IgD-negative memory B cell (primary cell): Measurements from ENCODE around the gene PAPSS1. TPM values are rescaled to one million over a fixed set of nuclear protein-coding genes. Genes with fewer than 3 reads are reported as not detected.
"Not testable (repeated sequence)": the region's sequence is repeated elsewhere in the genome, so short reads cannot be mapped to it uniquely, and the experiment has no call there.

Experiments
- H3K27ac Mint-ChIP-seq, 3 donors: one replicate each; pipeline ENCODE4 v1.8.0; 2020 to 2022; ENCODE audit warnings: mild to moderate bottlenecking in 3 of 3, mixed read lengths in 3 of 3, moderate library complexity in 1 of 3
- H3K27me3 Mint-ChIP-seq: one replicate; pipeline ENCODE4 v1.8.0; 2021; ENCODE audit warnings: mixed read lengths
- H3K36me3 Mint-ChIP-seq: one replicate; pipeline ENCODE4 v1.8.0; 2020; ENCODE audit warnings: mild to moderate bottlenecking, mixed read lengths
- H3K4me1 Mint-ChIP-seq, 3 donors: one replicate each; pipeline ENCODE4 v1.8.0; 2020 to 2022; ENCODE audit warnings: mixed read lengths in 3 of 3, mild to moderate bottlenecking in 1 of 3
- H3K4me3 Mint-ChIP-seq, 4 donors: one replicate each; pipeline ENCODE4 v1.8.0; 2020 to 2022; ENCODE audit warnings: mild to moderate bottlenecking in 4 of 4, mixed read lengths in 4 of 4, moderate library complexity in 3 of 4
- H3K9me3 Mint-ChIP-seq, 3 donors: one replicate each; pipeline ENCODE4 v1.8.0; 2020 to 2021; ENCODE audit warnings: mixed read lengths in 3 of 3, mild to moderate bottlenecking in 1 of 3
- polyA plus RNA-seq: library from polyadenylated mRNA; unstranded; fragments of 300-500 nt; fragmentation: Illumina TruSeq; gene quantifications from one replicate; pipeline ENCODE4 v1.2.3, GENCODE V29; 2021

The PAPSS1 gene
- polyA plus RNA-seq, 1 donor from 2014 or later: 52.4 TPM

DNA sequence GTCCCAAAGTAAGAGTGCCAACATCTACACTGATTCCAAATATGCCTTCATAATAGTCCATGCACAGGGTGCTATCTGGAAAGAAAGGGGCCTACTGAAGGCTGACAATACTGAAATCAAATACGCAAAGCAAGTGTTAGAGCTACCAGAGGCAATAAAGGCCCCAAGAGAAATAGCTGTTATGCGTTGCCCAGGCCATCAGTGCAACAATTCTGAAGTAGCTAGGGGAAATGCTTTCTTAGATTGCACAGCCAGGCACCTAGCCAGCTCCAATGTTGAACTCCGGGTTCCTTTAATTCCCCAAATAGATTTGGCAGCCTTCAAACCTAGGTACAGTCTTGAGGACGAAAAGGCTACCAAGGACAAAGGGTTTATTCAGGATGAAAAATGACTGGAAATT is 17.4 kb upstream of the PAPSS1 start:
- peaks cover 0 to 3% (median 0%) of the 10 kb centered on the region in 3 donors for H3K4me1 Mint-ChIP-seq
- H3K4me3 Mint-ChIP-seq: no peak overlapping the region
- peaks cover 3% of the 10 kb centered on the region for H3K27me3 Mint-ChIP-seq
- no peaks in the 10 kb centered on the region for H3K9me3 Mint-ChIP-seq
- no peak overlapping the region for H3K27ac Mint-ChIP-seq
- peaks cover 1% of the 10 kb centered on the region for H3K36me3 Mint-ChIP-seq

DNA sequence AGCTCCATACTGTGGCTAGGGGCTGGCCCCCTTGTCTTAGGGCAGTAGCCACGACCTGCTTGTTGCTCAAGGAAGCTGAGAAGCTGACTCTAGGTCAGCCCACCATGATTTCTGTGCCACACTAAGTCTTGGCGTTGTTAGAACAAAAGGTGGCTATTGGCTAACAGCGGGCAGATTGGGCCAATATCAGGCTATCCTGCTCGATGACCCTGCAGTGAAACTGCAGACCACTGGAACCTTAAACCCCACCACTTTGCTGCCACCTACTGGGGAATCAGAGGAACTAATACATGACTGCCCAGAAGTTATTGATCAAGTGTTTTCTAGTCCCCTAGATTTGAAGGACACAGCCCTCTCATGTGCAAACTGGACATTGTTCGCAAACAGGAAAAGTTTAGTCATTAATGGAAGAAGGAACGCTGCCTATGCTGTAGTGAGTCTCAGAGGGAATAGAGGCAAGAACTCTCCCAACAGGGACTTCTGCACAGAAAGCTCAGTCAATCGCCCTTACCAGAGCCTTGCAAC is 17.0 kb upstream of the PAPSS1 start:
- Mint-ChIP-seq H3K36me3 (peaks cover 4% of the 10 kb centered on the region), H3K9me3 (no peaks in the 10 kb centered on the region), H3K4me3 (no peak overlapping the region), H3K27ac (no peak overlapping the region), H3K27me3 (peaks cover 3% of the 10 kb centered on the region), H3K4me1 (peaks cover 0 to 3% (median 0%) of the 10 kb centered on the region in 3 donors)

DNA sequence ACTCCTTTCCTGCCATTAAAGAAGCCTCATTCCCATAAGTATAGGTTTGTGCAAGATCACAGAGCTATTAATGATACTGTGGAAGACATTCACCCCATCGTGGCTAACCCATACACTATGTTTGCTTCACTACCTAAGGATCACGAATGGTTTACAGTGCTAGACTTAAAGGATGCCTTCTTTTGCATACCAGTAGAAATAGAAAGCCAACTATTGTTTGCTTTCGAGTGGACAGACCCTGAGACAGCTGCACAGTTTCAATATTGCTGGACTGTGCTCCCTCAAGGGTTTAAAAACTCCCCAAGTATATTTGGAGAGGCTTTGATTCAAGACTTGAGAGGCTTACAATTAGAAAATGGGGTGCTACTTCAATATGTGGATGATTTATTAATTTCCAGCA is 16.0 kb upstream of the PAPSS1 start:
- no peak overlapping the region for H3K27ac Mint-ChIP-seq
- H3K4me1 Mint-ChIP-seq: peaks cover 0 to 3% (median 0%) of the 10 kb centered on the region in 3 donors
- H3K4me3 Mint-ChIP-seq: no peak overlapping the region
- peaks cover 4% of the 10 kb centered on the region for H3K27me3 Mint-ChIP-seq
- no peaks in the 10 kb centered on the region for H3K9me3 Mint-ChIP-seq
- H3K36me3 Mint-ChIP-seq: peaks cover 4% of the 10 kb centered on the region

DNA sequence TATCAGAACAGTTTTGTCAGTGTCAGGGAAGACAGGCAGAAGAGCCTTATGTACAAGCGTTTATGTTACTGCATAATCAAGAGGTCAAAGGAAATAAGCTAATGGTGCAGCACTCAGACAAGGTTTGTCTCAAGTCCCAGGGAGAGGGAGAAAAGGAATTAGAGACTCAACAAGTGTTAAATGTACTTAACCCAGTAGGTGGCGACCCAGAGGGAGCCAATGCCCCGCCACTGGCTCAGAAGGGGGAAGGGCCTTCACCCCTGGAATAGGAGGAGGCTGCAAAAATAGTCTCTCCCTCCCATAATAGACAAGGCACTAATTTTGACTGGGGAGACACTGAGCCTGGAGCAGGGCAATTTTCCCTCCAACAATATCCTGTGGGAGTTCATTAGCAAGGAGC is 14.1 kb upstream of the PAPSS1 start:
- Mint-ChIP-seq H3K4me3 (no peak overlapping the region), H3K27me3 (peaks cover 4% of the 10 kb centered on the region), H3K36me3 (peaks cover 4% of the 10 kb centered on the region), H3K27ac (no peak overlapping the region), H3K4me1 (peaks cover 0 to 3% (median 0%) of the 10 kb centered on the region in 3 donors), H3K9me3 (no peaks in the 10 kb centered on the region)

DNA sequence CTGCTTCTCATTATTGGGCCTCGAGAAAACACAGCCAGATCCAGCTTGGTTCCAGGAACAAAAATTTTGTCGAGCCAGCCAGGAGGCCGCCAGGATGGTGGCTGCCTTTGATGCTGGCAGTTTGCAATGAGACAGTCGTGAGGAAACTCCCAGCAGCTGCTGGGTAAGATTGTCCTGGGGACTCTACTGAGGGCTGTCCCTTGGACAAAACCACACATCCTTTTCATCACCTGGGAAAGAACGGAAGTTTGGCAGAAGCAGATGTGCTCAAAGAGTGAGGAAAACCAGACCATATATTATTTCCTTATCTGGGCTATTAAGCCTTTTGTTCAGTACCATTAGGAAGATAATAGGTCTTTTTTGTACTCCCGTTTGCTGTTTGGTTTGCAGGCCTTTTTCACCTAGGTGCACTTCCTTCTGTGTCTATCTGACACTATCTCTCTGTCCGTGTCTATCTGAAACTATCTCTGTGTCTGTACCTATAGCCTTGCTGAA is 13.4 kb upstream of the PAPSS1 start:
- H3K27me3 Mint-ChIP-seq: peaks cover 4% of the 10 kb centered on the region
- H3K4me3 Mint-ChIP-seq: no peak overlapping the region
- H3K27ac Mint-ChIP-seq: no peak overlapping the region
- no peaks in the 10 kb centered on the region for H3K9me3 Mint-ChIP-seq
- peaks cover 0 to 3% (median 0%) of the 10 kb centered on the region in 3 donors for H3K4me1 Mint-ChIP-seq
- H3K36me3 Mint-ChIP-seq: peaks cover 4% of the 10 kb centered on the region

DNA sequence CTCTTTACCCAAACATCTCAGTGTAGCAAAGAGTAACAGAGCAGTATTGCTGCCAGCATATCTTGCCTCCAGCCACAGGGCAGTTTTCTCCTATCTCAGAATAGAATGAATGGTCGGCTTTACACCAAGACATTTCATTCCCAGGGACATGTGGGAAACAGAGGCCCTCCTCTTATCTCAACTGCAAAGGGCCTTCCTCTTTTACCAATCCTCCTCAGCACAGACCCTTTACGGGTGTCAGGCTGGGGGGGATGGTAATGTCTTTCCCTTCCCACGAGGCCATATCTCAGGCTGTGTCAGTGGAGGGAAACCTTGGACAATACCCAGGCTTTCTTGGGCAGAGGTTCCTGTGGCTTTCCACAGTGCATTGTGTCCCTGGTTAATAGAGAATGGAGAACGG is 9.0 kb upstream of the PAPSS1 start:
- H3K9me3 Mint-ChIP-seq, H3K4me1 Mint-ChIP-seq, H3K36me3 Mint-ChIP-seq, H3K27me3 Mint-ChIP-seq, H3K27ac Mint-ChIP-seq, H3K4me3 Mint-ChIP-seq: not testable (repeated sequence)

DNA sequence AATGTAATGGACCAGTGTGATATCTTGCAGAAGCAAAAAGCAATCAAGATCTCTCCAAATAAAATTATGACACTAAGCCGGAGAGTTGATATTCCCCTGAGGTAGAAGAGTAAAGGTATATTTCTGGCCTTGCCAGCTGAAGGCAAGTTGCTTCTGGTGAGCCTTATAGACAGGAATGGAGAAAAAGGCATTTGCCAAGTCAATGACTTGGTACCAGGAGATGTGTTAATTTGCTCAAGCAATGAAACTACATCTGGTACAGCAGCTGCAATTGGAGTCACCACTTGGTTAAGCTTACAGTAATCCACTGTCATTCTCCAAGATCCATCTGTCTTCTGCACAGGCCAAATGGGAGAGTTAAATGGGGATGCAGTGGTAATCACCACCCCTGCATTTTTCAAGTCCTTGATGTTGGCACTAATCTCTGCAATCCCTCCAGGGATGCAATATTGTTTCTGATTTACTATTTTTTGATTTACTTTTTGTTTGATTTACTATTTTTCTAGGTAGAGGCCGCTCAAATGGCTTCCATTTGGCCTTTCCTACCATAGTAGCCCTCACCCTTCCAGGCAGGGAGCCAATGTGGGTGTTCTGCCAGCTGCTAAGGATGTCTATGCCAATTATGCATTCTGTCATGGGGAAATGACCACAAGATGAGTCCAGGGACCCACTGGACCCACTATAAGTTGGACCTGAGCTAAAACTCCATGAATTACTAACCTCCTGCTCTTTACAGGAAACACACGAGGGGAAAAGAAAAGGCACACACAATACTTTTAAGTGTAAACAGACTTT is 6.3 kb upstream of the PAPSS1 start:
- H3K9me3 Mint-ChIP-seq, H3K27me3 Mint-ChIP-seq, H3K36me3 Mint-ChIP-seq, H3K4me3 Mint-ChIP-seq, H3K27ac Mint-ChIP-seq, H3K4me1 Mint-ChIP-seq: not testable (repeated sequence)

DNA sequence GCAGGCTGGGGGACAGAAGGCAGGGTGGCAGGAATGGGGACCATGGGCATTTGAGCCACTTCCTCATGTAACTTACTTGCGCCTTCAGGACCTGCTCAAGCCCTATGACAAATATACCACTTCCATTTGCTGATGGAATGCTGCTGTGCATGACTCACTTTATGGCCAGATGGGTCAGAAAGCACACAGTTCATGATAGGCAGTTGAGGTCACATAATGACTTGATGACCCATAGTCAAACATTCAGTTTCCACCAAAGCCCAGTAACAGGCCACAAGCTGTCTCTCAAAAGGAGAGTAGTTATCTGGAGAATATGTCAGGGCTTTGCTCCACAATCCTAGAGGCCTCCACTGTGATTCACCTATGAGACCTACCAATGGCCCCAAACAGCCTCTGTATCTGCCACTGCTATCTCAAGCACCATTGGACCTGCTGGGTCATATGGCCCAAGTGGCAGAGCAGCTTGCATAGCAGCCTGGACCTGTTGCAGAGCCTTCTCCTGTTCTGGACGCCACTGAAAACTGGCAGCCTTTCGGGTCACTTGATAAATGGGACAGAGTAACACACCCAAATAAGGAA is 5.3 kb upstream of the PAPSS1 start:
- Mint-ChIP-seq H3K4me3 (peak overlapping the region in 1 of 4 donors; percentile 65), H3K9me3 (no peaks in the 10 kb centered on the region), H3K27me3 (no peaks in the 10 kb centered on the region), H3K4me1 (peaks cover 9 to 11% (median 10%) of the 10 kb centered on the region in 3 donors), H3K27ac (no peak overlapping the region), H3K36me3 (peaks cover 3% of the 10 kb centered on the region)

DNA sequence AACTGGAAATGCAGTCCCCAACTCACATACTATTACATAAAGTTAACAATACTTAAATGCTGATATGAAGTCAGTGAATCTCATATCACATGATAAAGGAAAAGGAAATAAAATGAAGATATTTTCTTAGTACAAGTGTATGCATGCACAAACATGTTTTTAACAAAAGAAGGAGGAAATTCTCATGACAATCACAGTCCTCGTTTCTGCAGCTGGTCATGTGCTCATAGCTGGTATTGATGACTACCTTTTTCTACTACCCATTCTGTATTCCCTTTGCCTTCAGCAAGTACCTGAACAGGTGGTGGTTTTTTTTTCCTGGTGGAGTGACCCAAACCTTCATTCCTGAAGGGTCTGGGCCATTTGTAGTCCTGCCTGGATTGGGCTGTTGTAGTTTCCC is 3.3 kb upstream of the PAPSS1 start:
- H3K36me3 Mint-ChIP-seq, H3K27ac Mint-ChIP-seq, H3K9me3 Mint-ChIP-seq, H3K27me3 Mint-ChIP-seq: not testable (repeated sequence)
- H3K4me3 Mint-ChIP-seq: peak overlapping the region in 1 of 4 donors; percentile 46
- peaks cover 14 to 20% (median 18%) of the 10 kb centered on the region in 3 donors for H3K4me1 Mint-ChIP-seq

DNA sequence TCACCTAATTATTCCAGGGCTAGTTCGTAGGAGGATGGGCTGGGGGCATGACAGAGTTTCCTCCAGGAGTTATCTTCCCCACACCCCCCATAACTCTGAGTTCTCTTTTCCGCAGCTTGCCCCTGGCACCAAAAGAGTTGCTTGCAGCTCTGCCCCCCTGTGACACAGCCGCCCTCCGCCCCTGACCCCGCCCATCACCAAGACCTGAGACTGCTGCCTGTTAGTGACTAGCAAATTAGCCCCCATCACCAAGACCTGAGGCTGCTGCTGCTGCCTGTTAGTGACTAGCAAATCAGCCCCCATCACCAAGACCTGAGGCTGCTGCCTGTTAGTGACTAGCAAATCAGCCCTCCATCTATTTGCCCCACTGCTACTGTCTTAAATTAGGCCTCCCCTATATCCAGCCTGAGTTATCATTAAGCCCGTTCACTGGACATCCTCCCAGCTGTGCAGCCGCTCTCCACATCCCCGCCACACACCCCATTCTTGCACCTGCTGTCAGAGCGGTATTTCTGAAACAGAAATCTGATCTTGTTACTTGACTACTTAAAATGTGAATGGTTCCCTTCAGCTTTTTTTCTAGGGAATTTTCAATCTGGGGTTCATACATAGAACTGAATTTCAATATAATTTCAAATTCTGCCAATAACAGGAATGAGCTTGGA is 1.5 kb upstream of the PAPSS1 start:
- Mint-ChIP-seq H3K4me3 (peak overlapping the region; percentile 93 to 99 (median 98)), H3K9me3 (no peaks in the 10 kb centered on the region), H3K27ac (peak overlapping the region; percentile 73 to 97 (median 83)), H3K27me3 (no peaks in the 10 kb centered on the region), H3K4me1 (peaks cover 15 to 27% (median 24%) of the 10 kb centered on the region in 3 donors), H3K36me3 (no peaks in the 10 kb centered on the region)

DNA sequence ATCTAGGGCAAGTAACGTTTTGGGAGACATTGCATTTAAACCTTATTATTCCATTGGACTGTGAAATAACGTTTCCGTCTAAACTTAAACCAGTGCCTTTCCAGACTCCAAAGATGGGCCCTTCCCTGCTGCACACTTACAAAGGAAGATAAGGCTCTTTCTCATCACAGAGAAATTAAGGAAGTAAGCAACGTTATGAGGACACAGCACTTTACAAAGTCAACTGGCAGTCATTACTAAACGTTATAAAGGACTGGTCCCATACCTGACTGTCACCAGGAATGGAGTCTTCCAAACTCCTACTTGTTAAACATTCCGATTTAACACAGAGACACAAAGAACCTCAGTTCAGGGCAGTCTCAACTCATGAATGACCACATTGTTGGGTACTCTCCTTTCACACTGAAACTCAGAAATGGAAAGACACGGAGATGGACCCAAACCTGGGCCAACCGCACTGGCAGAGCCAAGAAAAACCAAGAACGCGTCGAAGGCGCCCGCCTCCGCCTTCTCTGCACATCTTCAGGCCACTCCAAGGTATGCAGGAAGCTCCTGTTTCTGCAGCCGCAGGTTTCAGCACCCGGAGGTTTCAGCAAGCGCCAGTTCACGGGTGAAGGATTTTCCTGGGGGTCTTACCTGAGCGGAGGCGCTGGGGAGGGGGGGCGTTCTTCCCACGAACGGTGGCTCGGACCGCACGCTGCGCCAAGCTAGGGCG is 670 bp downstream of the PAPSS1 start:
- Mint-ChIP-seq H3K27me3 (no peaks in the 10 kb centered on the region), H3K4me3 (peak overlapping the region; percentile 93 to 99 (median 98))

DNA sequence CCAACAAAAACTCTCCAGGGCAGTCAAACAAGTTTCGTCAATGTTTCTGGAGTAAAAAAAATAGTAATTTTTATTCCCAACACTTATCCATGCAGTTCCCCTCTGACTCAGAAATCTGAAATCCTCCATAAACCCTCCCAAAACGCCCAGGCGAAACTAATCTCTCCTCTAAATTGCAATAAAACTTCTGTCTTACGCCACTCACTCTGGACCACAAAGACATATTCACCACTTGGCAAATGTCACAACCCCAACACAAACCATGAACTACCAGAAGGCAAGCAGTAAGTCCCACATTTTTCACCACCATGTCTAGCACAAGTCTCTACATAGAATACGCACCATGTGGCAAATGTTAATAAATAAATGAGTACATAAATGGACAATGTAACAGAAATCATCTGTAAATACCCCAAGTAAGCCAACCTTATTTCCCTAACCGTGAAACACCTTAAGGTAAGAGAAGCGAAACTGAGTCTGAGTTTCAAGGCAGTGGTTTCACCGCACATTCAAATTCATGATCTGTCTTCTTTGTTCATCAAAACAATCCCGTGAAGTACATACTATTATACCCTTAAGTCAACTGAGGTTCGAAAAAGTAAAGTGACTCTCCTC is 1.6 kb downstream of the PAPSS1 start:
- Mint-ChIP-seq H3K4me3 (peak overlapping the region; percentile 93 to 99 (median 98)), H3K4me1 (peaks cover 20 to 35% (median 28%) of the 10 kb centered on the region in 3 donors), H3K9me3 (no peaks in the 10 kb centered on the region), H3K27ac (peak overlapping the region; percentile 73 to 97 (median 92)), H3K36me3 (no peaks in the 10 kb centered on the region), H3K27me3 (no peaks in the 10 kb centered on the region)

More for the DNA sequence above, 670 bp downstream of the PAPSS1 start:
- peak overlapping the region; percentile 73 to 97 (median 92) for H3K27ac Mint-ChIP-seq
- no peaks in the 10 kb centered on the region for H3K9me3 Mint-ChIP-seq
- H3K4me1 Mint-ChIP-seq: peaks cover 20 to 32% (median 27%) of the 10 kb centered on the region in 3 donors
- no peaks in the 10 kb centered on the region for H3K36me3 Mint-ChIP-seq

DNA sequence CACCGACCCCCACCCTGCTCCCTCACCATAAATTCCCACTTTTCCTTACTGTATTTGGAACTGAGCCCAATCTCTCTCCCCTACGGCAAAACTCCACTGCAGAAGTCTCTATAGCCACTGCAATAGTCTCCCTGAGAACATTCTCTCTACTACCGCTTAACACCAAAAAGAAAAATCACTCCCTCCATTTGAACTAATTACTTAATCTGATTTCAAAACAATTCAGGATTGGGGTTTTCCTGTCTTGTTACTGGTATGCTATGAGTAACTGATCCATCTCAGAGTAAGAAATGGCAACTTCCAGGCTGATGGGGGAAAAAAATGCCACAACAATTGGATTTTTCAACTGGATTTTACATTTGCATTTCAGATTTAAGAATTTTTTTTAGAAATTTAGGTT is 5.8 kb downstream of the PAPSS1 start:
- H3K4me1 Mint-ChIP-seq: peaks cover 32 to 37% (median 32%) of the 10 kb centered on the region in 3 donors
- peaks cover 7% of the 10 kb centered on the region for H3K36me3 Mint-ChIP-seq
- peak overlapping the region in 1 of 4 donors; percentile 41 for H3K4me3 Mint-ChIP-seq
- no peak overlapping the region for H3K27ac Mint-ChIP-seq
- peaks cover 0 to 6% (median 4%) of the 10 kb centered on the region in 3 donors for H3K9me3 Mint-ChIP-seq
- no peaks in the 10 kb centered on the region for H3K27me3 Mint-ChIP-seq

DNA sequence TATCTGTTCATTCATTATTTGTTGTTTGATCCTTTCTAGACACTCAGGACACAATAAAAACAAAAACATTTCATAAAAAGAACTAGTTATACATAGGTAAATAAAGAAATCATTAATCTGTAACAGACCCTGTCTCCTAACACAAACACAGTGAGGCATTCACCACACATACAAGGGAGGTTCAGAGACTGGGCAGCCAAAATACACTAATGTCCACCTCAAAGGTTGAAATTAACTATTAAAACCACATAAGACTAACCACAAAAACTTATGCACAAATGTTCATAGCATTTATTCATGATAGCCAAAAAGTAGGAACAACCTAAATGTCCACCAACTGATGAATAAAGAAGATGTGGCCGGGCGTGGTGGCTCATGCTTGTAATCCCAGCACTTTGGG is 7.8 kb downstream of the PAPSS1 start:
- no peak overlapping the region for H3K27ac Mint-ChIP-seq
- H3K36me3 Mint-ChIP-seq: peaks cover 9% of the 10 kb centered on the region
- no peaks in the 10 kb centered on the region for H3K27me3 Mint-ChIP-seq
- peaks cover 2 to 11% (median 4%) of the 10 kb centered on the region in 3 donors for H3K9me3 Mint-ChIP-seq
- no peak overlapping the region for H3K4me3 Mint-ChIP-seq
- peaks cover 21 to 25% (median 23%) of the 10 kb centered on the region in 3 donors for H3K4me1 Mint-ChIP-seq
